Heart left ventricle (tissue), 16 donors: ENCODE measurements around the gene OR2M7. TPM values are rescaled to one million over a fixed set of nuclear protein-coding genes. Genes with fewer than 3 reads are reported as not detected.

Source experiments
- ATAC-seq, 4 donors: fragments of 200-7000 bp; cut with Tn5 transposase; one replicate each; pipeline ENCODE4 v1.9.1; 2020 to 2022; ENCODE audit warnings: moderate library complexity in 4 of 4, mild to moderate bottlenecking in 3 of 4, moderate number of reproducible peaks in 1 of 4
- DNase-seq, 5 donors: peaks; one replicate each; pipeline ENCODE4 v3.0.0-alpha.2; 2020
- H3K27ac ChIP-seq, 12 donors: fragments of 200-600 bp; sonication (generic) in 4 of 12; one replicate each; pipeline versions ENCODE4 v1.5.0 to v1.8.0; 2016 to 2022; ENCODE audit warnings: mild to moderate bottlenecking in 2 of 12
- H3K27me3 ChIP-seq, 9 donors: fragments of 200-600 bp; sonication (generic) in 2 of 9; one replicate each; pipeline versions ENCODE4 v1.5.1 to v1.8.0; 2016 to 2022; ENCODE audit warnings: mild to moderate bottlenecking in 3 of 9
- H3K36me3 ChIP-seq, 9 donors: fragments of 200-600 bp; sonication (generic) in 2 of 9; one replicate each; pipeline versions ENCODE4 v1.5.0 to v1.8.0; 2018 to 2022; ENCODE audit warnings: mild to moderate bottlenecking in 2 of 9
- H3K4me1 ChIP-seq, 12 donors: fragments of 200-600 bp; sonication (generic) in 4 of 12; one replicate each; pipeline versions ENCODE4 v1.5.0 to v1.8.0; 2016 to 2022; ENCODE audit warnings: mild to moderate bottlenecking in 3 of 12
- H3K4me3 ChIP-seq, 12 donors: fragments of 200-600 bp; sonication (generic) in 4 of 12; one replicate each; pipeline versions ENCODE4 v1.5.0 to v1.8.0; 2017 to 2022; ENCODE audit warnings: mild to moderate bottlenecking in 9 of 12, moderate library complexity in 4 of 12
- H3K9me3 ChIP-seq, 12 donors: fragments of 200-600 bp; sonication (generic) in 4 of 12; one replicate each; pipeline versions ENCODE4 v1.5.0 to v1.8.0; 2016 to 2022; ENCODE audit warnings: mild to moderate bottlenecking in 1 of 12
- CTCF ChIP-seq, 12 donors: fragments of 200-600 bp; sonication (generic) in 4 of 12; IDR thresholded peaks; one replicate each; pipeline versions ENCODE4 v1.5.0 to v1.8.0; 2018 to 2022; ENCODE audit warnings: antibody characterized with exemption in 12 of 12, mild to moderate bottlenecking in 5 of 12
- POLR2A ChIP-seq, 2 donors: fragments of 450-650 bp; IDR thresholded peaks; one replicate each; pipeline ENCODE4 v1.6.1; 2017; ENCODE audit warnings: antibody characterized with exemption in 2 of 2, mild to moderate bottlenecking in 2 of 2, moderate library complexity in 2 of 2
- WGBS, 4 donors: extraction: QIAGEN DNeasy Blood & Tissue Kit in 2 of 4; methylation state at CpG; one replicate each; pipeline versions ENCODE4 v1.1.5 to v1.1.7; 2013 to 2018; 5-methylcytosine and 5-hydroxymethylcytosine counted together
- intact Hi-C, 10 donors: fragments of 100-400 bp; cut with DNase I; formaldehyde crosslinking; loops; one replicate each; pipeline versions ENCODE4 v1.11.1 to v1.14.2; 2022
- polyA plus RNA-seq, 2 donors: library from polyadenylated mRNA; stranded (reverse); fragments of 200-250 nt; gene quantifications; one replicate each; pipeline ENCODE4 v1.2.3, GENCODE V29; 2013
- total RNA-seq, 9 donors: library from RNA; depleted of rRNA in 2 of 9; stranded (reverse); fragments of >200 nt in 2 of 9; fragmentation: NEBNext Ultra II Directional in 3 of 9; extraction: Animal tissue kit (Norgen Biotek cat#: 25700) in 3 of 9; gene quantifications; one replicate each; pipeline versions ENCODE4 v1.1.0 to v1.2.4, GENCODE V29; 2016 to 2023
- donor health status: ischemic (EF 13 %, LVEDD 7.1; RV severe dilation, severe dysfunction).
- donor health status: healthy with polysubstance abuse.
- donor health status: DM: no; HTN: yes; CAD: no.
- donor health status: DM: no; HTN: no; CAD: no.
- donor health status: ischemic (EF 25% LVEDD 6.9; RV normal size, moderate dysfunction).
- donor health status: ischemic (EF 25% LVEDD 5.7; RV mildly dilated, moderate dysfunction).
- donor health status: healthy.
- donor health status: DM: yes; HTN: yes; CAD: no.
- donor health status: ischemic (EF 35%, LVEDD 5.7; RV mildly dilated, moderate dysfunction).
- donor health status: nonischemic (EF 11% LVEDD 7.7; RV severe dilation, severe dysfunction).
- donor health status: DM: yes; HTN: yes; CAD: no.
- donor health status: PGD.
- donor health status: ischemic (EF 29% LVEDD 5.4; RV normal size, mild dysfunction).
- donor health status: nonischemic (EF 23%, LVEDD 6.1; RV moderate dilation, normal function).

The OR2M7 gene
- total and polyA plus RNA-seq, 11 donors, result not detected

- no peak overlapping the region for H3K27ac ChIP-seq
- H3K4me1 ChIP-seq, result no peaks in the 10 kb centered on the region
- TF ChIP-seq CTCF (IDR thresholded peaks at IDR 0.05) (no peak), POLR2A (IDR thresholded peaks at IDR 0.05) (no peak)
- no peak overlapping the region for H3K4me3 ChIP-seq
- no peaks in the 10 kb centered on the region for H3K36me3 ChIP-seq
- no peak for DNase-seq
- peaks cover 0 to 9% (median 0%) of the 10 kb centered on the region in 12 donors for H3K9me3 ChIP-seq
- intact Hi-C loops, result no loop called here
- 41 to 54% (median 45%) methylated on average over 6 of the region's 6 CpGs for WGBS, 4 donors
- no peak for ATAC-seq
- H3K27me3 ChIP-seq, result no peaks in the 10 kb centered on the region
Observed at GRCh38 chr1:248288391-248288790, 36.0 kb downstream of the OR2M7 start.

- intact Hi-C loops, result no loop called here
- peaks cover 0 to 10% (median 0%) of the 10 kb centered on the region in 12 donors for H3K9me3 ChIP-seq
Observed at GRCh38 chr1:248277876-248278275, 46.5 kb downstream of the OR2M7 start, which contains the start of gene OR2T33. TSS of gene OR2T33 (minus strand) at chr1:248277976. CDS start at chr1:248273814, 4,162 bp downstream.

More at GRCh38 chr1:248277876-248278275, 46.5 kb downstream of the OR2M7 start, which contains the start of gene OR2T33:
- no peaks in the 10 kb centered on the region for H3K27me3 ChIP-seq
- WGBS, 4 donors, result 28 to 44% (median 35%) methylated on average over 1 of the region's 1 CpG
- H3K4me1 ChIP-seq, result no peaks in the 10 kb centered on the region
- H3K27ac ChIP-seq, result no peak within 1 kb of the TSS
- ATAC-seq (no peak), DNase-seq (no peak)
- no peak for TF ChIP-seq POLR2A (IDR thresholded peaks at IDR 0.05)
- no peak for TF ChIP-seq CTCF (IDR thresholded peaks at IDR 0.05)
- no peaks in the 10 kb centered on the region for H3K36me3 ChIP-seq
- no peak within 1 kb of the TSS for H3K4me3 ChIP-seq

Other genes starting within 250 kb of the OR2M7 start
- not detected for gene OR2L13, start 229.4 kb downstream of the OR2M7 start, total RNA-seq
- gene OR2L13, start 229.4 kb downstream of the OR2M7 start, polyA plus RNA-seq, result not detected
- not detected for gene OR2M5, start 179.4 kb downstream of the OR2M7 start, total RNA-seq
- not detected for gene OR2M5, start 179.4 kb downstream of the OR2M7 start, polyA plus RNA-seq
- not detected for gene OR2M2, start 149.7 kb downstream of the OR2M7 start, total RNA-seq
- not detected for gene OR2M2, start 149.7 kb downstream of the OR2M7 start, polyA plus RNA-seq
- not detected for gene OR2M3, start 127.3 kb downstream of the OR2M7 start, total RNA-seq
- gene OR2M3, start 127.3 kb downstream of the OR2M7 start, polyA plus RNA-seq, result not detected
- gene OR2M4, start 93.2 kb downstream of the OR2M7 start, total RNA-seq, result not detected
- not detected for gene OR2M4, start 93.2 kb downstream of the OR2M7 start, polyA plus RNA-seq
- not detected for gene OR2T33, start 46.6 kb downstream of the OR2M7 start, total RNA-seq
- not detected for gene OR2T33, start 46.6 kb downstream of the OR2M7 start, polyA plus RNA-seq
- gene OR2T12, start 21.1 kb downstream of the OR2M7 start, total RNA-seq, result not detected
- not detected for gene OR2T12, start 21.1 kb downstream of the OR2M7 start, polyA plus RNA-seq
- gene OR14C36, start 24.2 kb upstream of the OR2M7 start, total RNA-seq, result not detected
- not detected for gene OR14C36, start 24.2 kb upstream of the OR2M7 start, polyA plus RNA-seq
- not detected for gene OR2T4, start 37.1 kb upstream of the OR2M7 start, total RNA-seq
- not detected for gene OR2T4, start 37.1 kb upstream of the OR2M7 start, polyA plus RNA-seq
- gene OR2T6, start 51.2 kb upstream of the OR2M7 start, total RNA-seq, result not detected
- not detected for gene OR2T6, start 51.2 kb upstream of the OR2M7 start, polyA plus RNA-seq
- gene OR2T1, start 78.5 kb upstream of the OR2M7 start, total RNA-seq, result not detected
- gene OR2T1, start 78.5 kb upstream of the OR2M7 start, polyA plus RNA-seq, result not detected
- gene OR2T2, start 121.1 kb upstream of the OR2M7 start, total RNA-seq, result not detected
- not detected for gene OR2T2, start 121.1 kb upstream of the OR2M7 start, polyA plus RNA-seq
- not detected for gene OR2T3, start 148.8 kb upstream of the OR2M7 start, total RNA-seq
- gene OR2T3, start 148.8 kb upstream of the OR2M7 start, polyA plus RNA-seq, result not detected
- not detected for gene OR2T5, start 164.0 kb upstream of the OR2M7 start, total RNA-seq
- not detected for gene OR2T5, start 164.0 kb upstream of the OR2M7 start, polyA plus RNA-seq
- not detected for gene OR2G6, start 183.5 kb upstream of the OR2M7 start, total RNA-seq
- gene OR2G6, start 183.5 kb upstream of the OR2M7 start, polyA plus RNA-seq, result not detected
- gene OR2T29, start 238.2 kb upstream of the OR2M7 start, total RNA-seq, result not detected
- gene OR2T29, start 238.2 kb upstream of the OR2M7 start, polyA plus RNA-seq, result not detected